Neural crest cell (in vitro differentiated cells): Measurements from ENCODE around the gene FUT8. TPM values are rescaled to one million over a fixed set of nuclear protein-coding genes. Genes with fewer than 3 reads are reported as not detected.

ENCODE experiments used
- DNase-seq: peaks from one replicate; pipeline ENCODE4 v3.0.0; 2021; ENCODE audit warnings: low read depth, mixed read lengths, low spot score
- H3K27ac Mint-ChIP-seq: one replicate; pipeline ENCODE4 v1.8.0; 2021; ENCODE audit warnings: mild to moderate bottlenecking, mixed read lengths; ENCODE audit not compliant: unreplicated experiment
- H3K27me3 Mint-ChIP-seq: 2 replicates; pipeline ENCODE4 v1.8.0; 2021; ENCODE audit warnings: low read depth, mild to moderate bottlenecking, mixed read lengths
- H3K36me3 Mint-ChIP-seq: 2 replicates; pipeline ENCODE4 v1.8.0; 2021; ENCODE audit warnings: low read depth, mild to moderate bottlenecking, mixed read lengths
- H3K4me1 Mint-ChIP-seq: 2 replicates; pipeline ENCODE4 v1.8.0; 2021; ENCODE audit warnings: mixed read lengths
- H3K4me3 Mint-ChIP-seq: one replicate; pipeline ENCODE4 v1.8.0; 2021; ENCODE audit warnings: mild to moderate bottlenecking, mixed read lengths
- H3K9me3 Mint-ChIP-seq: 2 replicates; pipeline ENCODE4 v1.8.0; 2021; ENCODE audit warnings: mixed read lengths
- CTCF ChIP-seq: fragments of 200-600 bp; sonication (generic); conservative IDR thresholded peaks from 2 replicates; pipeline ENCODE4 v1.5.0; 2021; ENCODE audit warnings: antibody characterized with exemption, mild to moderate bottlenecking
- total RNA-seq: library from RNA; stranded (reverse); gene quantifications from 2 replicates; pipeline ENCODE4 v1.2.1, GENCODE V29; 2021

The FUT8 gene
- total RNA-seq, 1 donor from 2014 or later: 67.2 TPM

DNA sequence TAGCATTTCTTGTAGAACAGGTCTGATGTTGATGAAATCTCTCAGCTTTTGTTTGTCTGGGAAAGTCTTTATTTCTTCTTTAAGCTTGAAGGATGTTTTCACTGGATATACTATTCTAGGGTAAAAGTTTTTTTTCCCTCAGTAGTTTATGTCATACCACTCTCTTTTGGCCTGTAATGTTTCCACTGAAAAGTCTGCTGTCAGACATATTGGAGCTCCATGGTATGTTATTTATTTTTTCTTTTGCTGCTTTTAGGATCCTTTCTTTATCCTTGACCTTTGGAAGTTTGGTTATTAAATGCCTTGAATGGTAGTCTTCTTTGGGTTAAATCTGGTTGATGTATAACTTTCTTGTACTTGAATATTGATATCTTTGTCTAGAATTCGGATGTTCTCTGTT is 306.1 kb downstream of the FUT8 start:
- Mint-ChIP-seq H3K4me3 (no peak overlapping the region), H3K27ac (no peak overlapping the region), H3K36me3 (peaks cover 50% of the 10 kb centered on the region), H3K9me3 (peaks cover 34% of the 10 kb centered on the region), H3K27me3 (no peaks in the 10 kb centered on the region), H3K4me1 (no peaks in the 10 kb centered on the region)
- no peak for TF ChIP-seq CTCF
- DNase-seq: no peak

DNA sequence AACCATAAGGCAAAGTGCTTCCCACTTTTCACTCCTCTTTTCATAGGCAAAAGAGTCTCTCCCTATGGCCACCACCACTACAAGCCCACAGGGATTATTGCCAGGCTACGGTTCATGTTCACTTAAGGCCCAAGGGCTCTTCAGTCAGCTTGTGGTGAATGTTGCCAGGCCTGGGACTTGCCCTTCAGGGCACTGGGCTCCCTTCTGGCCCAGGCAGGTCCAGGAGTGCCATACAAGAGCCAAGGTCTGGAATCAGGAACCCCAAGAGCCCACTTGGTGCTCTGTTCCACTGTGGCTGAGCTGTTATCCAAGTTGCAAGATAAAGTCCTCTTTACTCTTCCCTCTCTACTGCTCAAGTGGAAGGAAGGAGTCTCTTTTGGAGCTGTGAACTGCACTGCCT is 307.6 kb downstream of the FUT8 start:
- no peak overlapping the region for H3K27ac Mint-ChIP-seq
- H3K9me3 Mint-ChIP-seq: peaks cover 22% of the 10 kb centered on the region
- H3K4me1 Mint-ChIP-seq: peaks cover 4% of the 10 kb centered on the region
- no peak for TF ChIP-seq CTCF
- no peaks in the 10 kb centered on the region for H3K27me3 Mint-ChIP-seq
- peaks cover 45% of the 10 kb centered on the region for H3K36me3 Mint-ChIP-seq
- H3K4me3 Mint-ChIP-seq: no peak overlapping the region
- no peak for DNase-seq

- Mint-ChIP-seq H3K9me3 (peaks cover 18% of the 10 kb centered on the region), H3K4me3 (no peak overlapping the region), H3K27ac (no peak overlapping the region), H3K4me1 (peaks cover 4% of the 10 kb centered on the region), H3K27me3 (no peaks in the 10 kb centered on the region), H3K36me3 (peaks cover 39% of the 10 kb centered on the region)
- no peak for DNase-seq
- TF ChIP-seq CTCF: no peak
Measured at GRCh38 chr14:65720743-65721142, 308.2 kb downstream of the FUT8 start.

GRCh38 chr14:65723348-65723747 is 310.8 kb downstream of the FUT8 start:
- H3K4me3 Mint-ChIP-seq: no peak overlapping the region
- peaks cover 4% of the 10 kb centered on the region for H3K4me1 Mint-ChIP-seq
- TF ChIP-seq CTCF: no peak
- no peaks in the 10 kb centered on the region for H3K27me3 Mint-ChIP-seq
- no peak overlapping the region for H3K27ac Mint-ChIP-seq
- H3K36me3 Mint-ChIP-seq: peaks cover 45% of the 10 kb centered on the region
- H3K9me3 Mint-ChIP-seq: peaks cover 24% of the 10 kb centered on the region
- DNase-seq: no peak

GRCh38 chr14:65728604-65729003 is 316.1 kb downstream of the FUT8 start:
- Mint-ChIP-seq H3K4me1 (peaks cover 4% of the 10 kb centered on the region), H3K9me3 (peaks cover 11% of the 10 kb centered on the region), H3K27me3 (no peaks in the 10 kb centered on the region), H3K27ac (no peak overlapping the region), H3K36me3 (peaks cover 26% of the 10 kb centered on the region), H3K4me3 (no peak overlapping the region)
- no peak for DNase-seq
- no peak for TF ChIP-seq CTCF

- Mint-ChIP-seq H3K36me3 (peaks cover 24% of the 10 kb centered on the region), H3K27ac (no peak overlapping the region), H3K9me3 (peaks cover 11% of the 10 kb centered on the region), H3K4me3 (no peak overlapping the region), H3K27me3 (no peaks in the 10 kb centered on the region), H3K4me1 (peaks cover 3% of the 10 kb centered on the region)
- DNase-seq: no peak
- no peak for TF ChIP-seq CTCF
Measured at GRCh38 chr14:65729566-65729965, 317.0 kb downstream of the FUT8 start.
